Measurements from ENCODE around the gene TRPM2.

DNA sequence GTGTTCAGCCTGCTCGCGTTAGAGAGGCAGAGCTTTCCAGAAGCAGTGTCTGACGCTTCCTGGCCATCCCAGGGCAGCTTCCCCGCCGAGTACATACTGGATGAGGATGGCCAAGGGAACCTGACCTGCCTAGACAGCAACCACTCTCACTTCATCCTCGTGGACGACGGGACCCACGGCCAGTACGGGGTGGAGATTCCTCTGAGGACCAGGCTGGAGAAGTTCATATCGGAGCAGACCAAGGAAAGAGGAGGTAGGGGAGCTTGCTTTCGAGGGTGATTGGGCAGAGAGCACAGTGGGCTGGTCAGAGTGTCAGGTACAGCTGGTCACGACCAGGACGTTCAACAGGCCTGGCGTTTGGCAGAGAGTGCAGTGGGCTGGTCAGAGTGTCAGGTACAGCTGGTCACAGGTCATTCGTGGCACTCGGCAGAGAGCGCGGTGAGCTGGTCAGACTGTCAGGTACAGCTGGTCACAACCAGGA lies 22.4 kb downstream of the TRPM2 start:
- TF ChIP-seq, protein P1, sequence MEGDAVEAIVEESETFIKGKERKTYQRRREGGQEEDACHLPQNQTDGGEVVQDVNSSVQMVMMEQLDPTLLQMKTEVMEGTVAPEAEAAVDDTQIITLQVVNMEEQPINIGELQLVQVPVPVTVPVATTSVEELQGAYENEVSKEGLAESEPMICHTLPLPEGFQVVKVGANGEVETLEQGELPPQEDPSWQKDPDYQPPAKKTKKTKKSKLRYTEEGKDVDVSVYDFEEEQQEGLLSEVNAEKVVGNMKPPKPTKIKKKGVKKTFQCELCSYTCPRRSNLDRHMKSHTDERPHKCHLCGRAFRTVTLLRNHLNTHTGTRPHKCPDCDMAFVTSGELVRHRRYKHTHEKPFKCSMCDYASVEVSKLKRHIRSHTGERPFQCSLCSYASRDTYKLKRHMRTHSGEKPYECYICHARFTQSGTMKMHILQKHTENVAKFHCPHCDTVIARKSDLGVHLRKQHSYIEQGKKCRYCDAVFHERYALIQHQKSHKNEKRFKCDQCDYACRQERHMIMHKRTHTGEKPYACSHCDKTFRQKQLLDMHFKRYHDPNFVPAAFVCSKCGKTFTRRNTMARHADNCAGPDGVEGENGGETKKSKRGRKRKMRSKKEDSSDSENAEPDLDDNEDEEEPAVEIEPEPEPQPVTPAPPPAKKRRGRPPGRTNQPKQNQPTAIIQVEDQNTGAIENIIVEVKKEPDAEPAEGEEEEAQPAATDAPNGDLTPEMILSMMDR (IDR thresholded peaks at IDR 0.05), result no peak
- TF ChIP-seq EP300 (IDR thresholded peaks at IDR 0.05), result no peak

All from stomach (tissue), 4 donors.